GM19193 (cell line): ENCODE measurements around the gene MRPS18B.
A peak's percentile ranks its signal among the peaks of the same experiment; 100 is the strongest.

Source experiments
- POLR2A ChIP-seq: IDR thresholded peaks from 4 replicates; pipeline ENCODE4 v1.6.1; 2011; ENCODE audit not compliant: insufficient read depth, insufficient read length; ENCODE audit errors: extremely low read depth

MRPS18B gene

GRCh38 chr6:30599625-30600324 is 17.9 kb upstream of the MRPS18B start:
- TF ChIP-seq POLR2A = no peak

- TF ChIP-seq POLR2A = peak; percentile 33
These were observed 17.1 kb upstream of the MRPS18B start for GRCh38 chr6:30600451-30600961.

GRCh38 chr6:30601436-30601814 is 16.2 kb upstream of the MRPS18B start:
- TF ChIP-seq POLR2A = no peak

- peak; percentile 24 for TF ChIP-seq POLR2A
These were observed 15.6 kb upstream of the MRPS18B start for GRCh38 chr6:30601815-30602641.

GRCh38 chr6:30603961-30604360 is 13.7 kb upstream of the MRPS18B start:
- TF ChIP-seq POLR2A = no peak

GRCh38 chr6:30610065-30610464 is 7.6 kb upstream of the MRPS18B start:
- TF ChIP-seq POLR2A = no peak

- no peak for TF ChIP-seq POLR2A
These were observed 6.3 kb upstream of the MRPS18B start for GRCh38 chr6:30611150-30611855.

GRCh38 chr6:30611856-30612194 is 5.8 kb upstream of the MRPS18B start:
- TF ChIP-seq POLR2A = no peak

GRCh38 chr6:30612213-30612612 is 5.4 kb upstream of the MRPS18B start:
- TF ChIP-seq POLR2A = no peak

- peak; percentile 31 for TF ChIP-seq POLR2A
These were observed 4.9 kb upstream of the MRPS18B start for GRCh38 chr6:30612687-30613248.

- no peak for TF ChIP-seq POLR2A
These were observed 4.2 kb upstream of the MRPS18B start for GRCh38 chr6:30613251-30614043.

GRCh38 chr6:30614044-30614842 is 3.4 kb upstream of the MRPS18B start:
- no peak for TF ChIP-seq POLR2A

- TF ChIP-seq POLR2A = peak; percentile 64
These were observed 2.8 kb upstream of the MRPS18B start for GRCh38 chr6:30614843-30615218.
